ENCODE measurements around the gene HTATIP2.
"Not testable (repeated sequence)": the region's sequence is repeated elsewhere in the genome, so short reads cannot be mapped to it uniquely, and the experiment has no call there.

Gene HTATIP2

DNA sequence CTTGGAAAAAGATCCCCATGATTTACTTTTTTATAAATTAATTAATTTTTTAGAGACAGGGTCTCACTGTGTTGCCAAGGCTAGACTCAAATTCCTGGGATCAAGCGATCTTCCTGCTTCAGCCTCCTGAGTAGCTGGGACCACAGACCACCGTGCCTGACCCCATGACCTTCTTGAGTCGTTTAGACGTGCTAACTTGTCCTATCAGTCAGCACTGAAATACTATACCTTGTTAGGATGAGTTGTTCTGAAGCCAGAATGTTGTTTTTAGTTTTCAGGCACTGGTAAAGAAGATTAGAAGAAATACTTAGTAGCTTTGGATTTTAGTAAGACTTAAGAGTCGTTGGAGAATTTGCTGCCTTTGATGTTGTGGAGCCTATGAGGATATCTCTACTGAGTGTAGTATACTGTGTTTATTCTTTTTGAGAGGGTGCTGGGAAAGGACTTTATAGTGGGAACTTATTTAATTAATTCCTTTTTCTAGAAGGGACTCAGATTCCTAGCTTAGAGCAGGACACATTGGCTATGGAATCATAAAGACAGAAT, 8.6 kb downstream of the HTATIP2 start:
- DNase-seq = no peak

DNA sequence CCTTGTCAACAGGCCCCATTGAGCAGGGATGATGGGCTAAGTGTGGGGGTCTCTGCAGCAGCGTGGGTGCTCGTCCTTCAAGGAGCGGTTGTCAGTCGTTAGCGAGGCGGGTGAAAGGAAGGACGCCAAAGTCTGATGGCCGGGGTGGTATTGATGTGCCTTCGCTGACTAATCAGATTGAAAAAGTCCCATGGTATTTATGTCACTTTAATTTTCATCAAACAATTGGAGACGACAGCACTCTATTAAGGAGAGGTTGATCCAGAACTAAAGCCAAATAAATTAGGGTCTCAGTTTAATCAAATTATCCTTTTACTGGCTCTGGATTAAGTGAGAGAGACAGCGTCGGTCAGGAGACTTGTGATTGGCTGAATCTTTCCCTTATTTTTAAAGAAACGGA, 9.6 kb downstream of the HTATIP2 start:
- no peak for DNase-seq

DNA sequence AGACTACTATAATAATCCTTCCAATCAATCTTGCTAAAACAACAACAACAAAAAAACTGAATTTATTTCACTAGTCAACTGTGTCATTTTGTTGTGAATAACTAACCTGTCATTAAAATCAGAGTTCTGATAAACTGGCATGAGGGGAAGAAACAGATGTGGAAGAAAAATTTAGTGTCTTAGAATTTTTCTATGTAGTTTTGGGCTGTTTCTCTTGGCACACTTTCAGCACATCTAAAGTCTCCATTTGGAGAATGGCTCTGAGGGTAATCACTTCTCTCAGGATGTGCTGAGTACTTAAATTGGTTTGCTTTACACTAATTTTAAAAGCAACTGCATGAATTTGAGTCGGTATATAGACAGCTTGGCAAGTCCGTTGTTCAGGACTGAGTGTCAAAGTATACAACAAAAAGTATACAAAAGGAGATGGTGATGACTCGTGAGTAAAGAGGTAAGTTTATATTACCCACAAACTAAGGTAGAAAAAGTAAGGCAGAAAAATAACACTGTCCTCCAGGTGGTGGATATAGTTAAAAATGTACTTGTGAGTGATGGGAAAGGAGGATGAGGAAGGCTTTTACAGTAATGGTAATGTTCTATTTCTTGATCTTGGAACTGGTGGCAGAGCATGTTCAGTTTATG, 10.2 kb downstream of the HTATIP2 start:
- no peak for DNase-seq

DNA sequence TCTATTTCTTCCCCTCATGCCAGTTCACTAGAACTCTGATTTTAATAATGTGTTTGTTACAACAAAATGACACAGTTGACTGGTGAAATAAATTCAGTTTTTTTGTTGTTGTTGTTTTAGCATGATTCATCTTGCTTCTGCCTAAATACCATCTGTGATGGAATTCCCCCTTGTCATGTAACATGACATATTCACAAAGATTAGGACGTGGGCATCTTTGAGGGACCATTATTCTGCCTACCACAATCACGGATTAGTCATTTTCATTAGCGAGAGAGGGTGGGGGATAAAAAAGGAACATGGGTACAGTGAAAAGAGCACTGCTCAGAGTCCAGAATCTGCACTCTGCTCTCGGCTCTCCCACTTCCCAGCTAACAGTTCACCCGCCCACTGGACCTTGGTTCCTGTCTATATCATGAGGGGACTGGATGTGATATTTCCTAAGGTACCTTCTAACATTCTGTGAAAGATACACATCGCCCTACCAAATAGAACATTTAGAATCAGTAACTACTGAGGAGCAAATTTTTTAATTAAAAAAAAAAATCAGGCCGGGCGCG, 11.3 kb downstream of the HTATIP2 start:
- DNase-seq = no peak

DNA sequence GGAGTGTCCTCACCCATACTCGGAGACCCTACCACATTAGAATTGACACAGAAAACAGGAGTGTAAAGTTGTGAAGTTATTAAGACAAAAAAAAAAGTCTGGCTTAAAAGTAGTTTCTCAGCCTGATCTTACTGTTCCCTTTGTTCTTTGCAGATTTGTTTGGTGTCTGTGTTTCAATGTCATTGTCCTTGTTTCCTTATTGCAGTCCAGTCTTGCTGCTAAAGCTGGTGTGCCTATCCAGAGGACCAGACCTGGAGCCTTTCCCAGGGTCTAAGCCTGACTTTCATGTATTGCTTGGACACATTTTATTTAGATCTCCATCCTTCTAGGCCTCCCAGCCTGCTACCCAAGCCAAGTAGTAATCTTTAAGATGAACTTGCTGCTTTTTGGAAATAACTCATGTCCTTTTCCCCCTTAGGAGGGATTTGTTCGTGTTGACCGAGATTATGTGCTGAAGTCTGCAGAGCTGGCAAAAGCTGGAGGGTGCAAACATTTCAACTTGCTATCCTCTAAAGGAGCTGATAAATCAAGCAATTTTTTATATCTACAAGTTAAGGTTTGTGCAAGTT, 12.7 kb downstream of the HTATIP2 start:
- DNase-seq = no peak

DNA sequence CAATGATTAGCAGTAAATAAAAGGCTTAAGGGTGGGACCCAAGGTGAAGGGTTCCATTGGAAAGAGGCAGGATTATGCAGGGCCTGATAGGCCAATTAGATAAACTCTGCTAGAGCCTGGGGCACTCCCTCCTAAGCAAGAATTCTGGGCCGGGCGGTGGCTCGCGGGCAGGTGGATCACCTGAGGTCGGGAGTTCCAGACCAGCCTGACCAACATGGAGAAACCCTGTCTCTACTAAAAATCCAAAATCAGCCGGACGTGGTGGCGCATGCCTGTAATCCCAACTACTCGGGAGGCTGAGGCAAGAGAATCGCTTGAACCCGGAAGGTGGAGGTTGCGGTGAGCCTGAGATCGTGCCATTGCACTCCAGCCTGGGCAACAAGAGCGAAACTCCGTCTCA, 22.5 kb downstream of the HTATIP2 start:
- not testable (repeated sequence) for DNase-seq

DNA sequence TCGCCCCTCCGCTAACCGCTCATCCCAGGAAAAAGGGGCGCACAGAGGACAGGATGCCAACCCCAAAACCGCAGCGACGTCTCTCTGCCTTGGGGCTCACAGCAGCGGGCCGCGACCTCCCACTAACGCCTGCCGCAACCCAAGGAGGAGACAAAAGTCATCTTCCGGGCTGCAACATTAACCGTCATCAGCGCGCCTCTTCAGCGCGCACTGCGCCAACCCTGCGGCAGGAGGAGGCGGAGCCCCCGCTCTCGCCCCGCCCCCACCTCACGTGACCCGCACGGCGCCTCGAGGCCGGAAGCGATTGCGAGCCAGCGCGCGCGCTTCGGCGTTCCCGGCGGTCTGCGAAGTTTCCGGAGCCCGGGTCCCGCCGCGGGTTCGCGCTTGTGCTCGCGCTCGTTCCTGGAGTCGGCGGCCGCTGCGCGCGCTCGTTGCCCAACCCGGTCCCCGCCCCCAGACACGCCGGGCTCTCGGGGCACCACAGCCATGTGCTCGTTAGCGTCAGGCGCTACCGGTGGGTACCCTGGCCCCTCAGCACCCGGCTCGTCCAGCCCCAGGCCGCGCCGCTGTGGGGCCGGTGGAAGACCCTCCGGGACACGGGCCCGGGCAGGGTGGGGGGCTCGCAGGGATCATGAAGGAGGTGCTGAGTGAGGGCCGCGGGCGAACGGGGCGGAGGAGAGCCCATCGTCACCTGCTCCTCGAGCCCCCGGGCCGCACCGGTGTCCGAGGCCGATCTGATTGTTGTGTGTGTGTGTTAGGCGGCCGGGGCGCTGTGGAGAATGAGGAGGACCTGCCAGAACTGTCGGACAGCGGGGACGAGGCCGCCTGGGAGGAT, 24.0 kb downstream of the HTATIP2 start, which contains the start of gene PRMT3:
PRMT3 (plus strand) TSS at position 456 of the 835 bp plus-strand sequence; CDS start at position 487, 31 bp downstream.
- DNase-seq = peak; percentile 81

DNA sequence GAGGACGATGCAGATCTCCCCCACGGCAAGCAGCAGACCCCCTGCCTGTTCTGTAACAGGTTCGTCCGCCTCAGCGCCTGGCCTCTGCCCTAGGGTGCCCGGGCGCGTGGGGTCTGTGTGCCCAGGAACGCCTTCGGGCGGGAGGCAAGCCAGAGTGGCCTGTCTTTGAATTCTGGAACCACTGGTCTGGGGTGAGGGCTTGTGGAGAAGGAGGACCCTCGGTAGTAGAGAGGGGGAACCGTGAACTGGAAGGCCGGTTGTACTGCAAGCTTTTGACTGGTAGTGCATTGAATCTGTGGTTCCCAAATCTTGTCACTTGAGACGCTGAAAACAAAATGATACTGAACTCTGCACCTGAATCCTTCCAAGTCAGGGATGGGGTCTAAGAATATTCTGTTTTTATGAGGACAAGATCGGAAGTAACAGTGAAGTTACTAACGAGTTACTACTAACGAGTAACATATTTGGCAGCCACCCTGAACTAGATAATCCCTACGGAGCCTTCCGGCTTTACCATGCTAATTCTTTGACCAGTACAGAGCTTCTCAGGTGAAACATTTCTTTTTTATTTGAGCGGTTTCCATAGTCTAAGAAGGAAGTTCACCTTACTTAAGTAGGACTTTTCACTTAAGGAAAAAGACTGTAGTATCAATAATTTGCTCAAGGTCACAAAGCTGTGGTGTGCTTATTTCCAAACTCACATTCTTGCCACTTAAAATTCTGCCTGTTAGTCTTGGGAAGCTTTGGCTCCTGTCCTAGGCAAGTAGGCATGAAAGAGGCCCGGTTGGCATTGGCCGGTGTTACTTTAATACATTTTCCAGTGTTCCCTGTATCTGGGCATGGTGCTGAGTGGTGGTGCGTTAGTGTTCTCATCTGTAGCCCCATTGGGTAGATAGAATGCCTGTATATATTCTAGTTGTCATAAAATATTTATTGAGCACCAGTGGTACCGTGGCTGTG, 24.9 kb downstream of the HTATIP2 start:
- peak; percentile 18 for DNase-seq

DNA sequence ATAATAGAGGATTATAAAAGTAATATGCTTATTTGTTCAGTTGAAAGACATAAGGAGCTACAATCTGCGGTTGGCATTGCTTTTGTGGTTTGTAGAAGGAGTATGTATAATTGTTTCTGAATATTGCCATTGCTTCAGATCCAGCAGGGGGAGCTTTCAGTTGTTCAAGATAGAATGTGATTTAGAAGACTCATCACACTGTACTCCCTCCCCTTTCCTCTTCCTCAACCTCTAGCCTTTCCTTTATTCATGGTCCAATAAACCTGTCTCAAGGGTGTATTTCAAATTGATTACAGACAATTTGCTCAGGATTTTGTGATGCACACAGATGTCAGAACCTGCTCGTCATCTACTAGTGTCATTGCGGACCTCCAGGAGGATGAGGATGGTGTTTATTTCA, 33.8 kb downstream of the HTATIP2 start:
- DNase-seq = peak; percentile 35

DNA sequence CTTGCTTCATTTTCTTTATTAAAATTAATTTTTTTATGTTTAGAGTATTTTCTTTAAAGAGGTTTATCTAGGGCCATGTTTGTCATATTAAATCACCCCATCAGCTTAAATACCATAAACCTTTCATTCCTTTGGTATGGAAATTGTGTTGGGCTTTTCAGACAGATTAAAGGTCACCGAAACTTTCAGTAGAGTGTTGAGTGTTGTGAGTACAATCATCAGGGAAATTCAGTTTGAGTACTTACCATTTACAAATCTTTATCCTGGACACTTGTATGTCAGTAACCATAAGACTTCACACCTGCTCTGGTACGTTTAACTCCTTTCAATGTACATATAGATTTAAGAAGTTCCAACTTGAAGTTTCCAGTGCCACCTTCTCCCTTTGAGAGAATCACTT, 36.0 kb downstream of the HTATIP2 start:
- DNase-seq = no peak

DNA sequence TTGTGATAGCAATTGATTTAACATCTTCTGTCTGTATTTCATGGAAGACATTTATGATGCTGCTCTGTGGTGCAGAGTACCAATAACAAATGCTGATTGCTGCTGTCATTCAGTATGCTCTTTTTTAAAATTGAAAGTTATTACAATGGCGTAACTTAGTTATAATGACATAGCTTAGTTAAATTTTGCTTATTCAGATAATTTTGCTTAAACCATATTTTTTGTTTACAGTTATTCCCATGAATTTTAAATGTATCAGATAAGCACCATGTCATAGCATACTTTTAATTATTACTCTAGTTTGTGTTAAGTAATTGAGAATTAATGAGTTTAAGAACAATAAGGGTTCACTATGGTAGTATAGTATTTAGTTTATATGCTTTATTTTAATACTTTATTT, 39.5 kb downstream of the HTATIP2 start:
- DNase-seq = no peak

DNA sequence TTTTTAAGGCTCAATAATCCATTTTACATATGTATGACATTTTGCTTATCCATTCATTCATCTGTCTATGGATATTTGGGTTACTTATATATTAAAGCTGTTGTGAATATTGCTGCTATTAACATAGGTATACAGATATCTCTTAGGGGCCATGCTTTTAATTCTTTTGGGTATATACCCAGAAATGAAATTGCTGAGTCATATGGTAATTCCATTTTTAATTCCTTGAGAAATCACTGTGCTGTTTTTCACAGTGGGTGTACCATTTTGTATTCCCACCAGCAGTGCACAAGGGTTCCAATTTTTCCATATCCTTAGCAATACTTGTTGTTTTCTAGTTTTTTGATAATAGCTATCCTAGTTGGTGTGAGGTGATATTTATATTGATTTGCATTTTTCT, 43.0 kb downstream of the HTATIP2 start:
- DNase-seq = no peak

DNA sequence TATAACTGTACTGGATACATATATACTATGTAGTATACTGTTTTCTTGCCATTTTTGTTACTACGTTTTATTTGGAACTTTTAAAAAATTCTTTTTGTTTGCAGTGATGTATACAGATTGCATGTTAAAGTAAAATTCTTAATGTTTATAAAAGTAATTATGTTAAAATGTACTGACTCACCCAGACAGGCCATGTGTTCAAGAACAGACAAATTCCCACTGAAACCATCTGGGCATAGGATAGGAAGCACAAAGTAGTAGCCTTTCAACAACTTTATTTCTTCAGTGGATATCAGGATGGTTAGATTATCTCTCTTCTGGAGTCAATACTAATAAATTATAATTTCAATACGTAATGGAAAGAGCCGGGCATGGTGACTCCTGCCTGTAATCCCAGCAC, 43.8 kb downstream of the HTATIP2 start:
- DNase-seq = no peak

DNA sequence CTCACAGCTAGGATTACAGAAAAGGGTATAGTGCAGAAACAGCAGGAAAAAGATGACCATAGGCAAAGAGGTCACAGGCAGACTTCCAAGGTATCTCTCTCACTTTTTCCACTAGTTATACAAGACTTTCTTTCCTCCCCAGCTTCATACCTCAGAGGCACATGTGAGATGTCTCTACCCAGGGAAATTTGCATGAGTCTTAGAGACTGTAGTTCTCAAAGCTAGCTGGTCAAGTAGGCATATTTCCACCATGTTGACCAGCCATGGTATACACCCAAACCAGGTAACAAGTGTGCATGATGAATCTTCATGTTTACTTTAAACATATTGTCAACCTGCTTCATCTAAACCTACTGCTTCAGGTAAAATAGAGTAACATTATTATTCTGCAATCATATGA, 51.9 kb downstream of the HTATIP2 start:
- no peak for DNase-seq

DNA sequence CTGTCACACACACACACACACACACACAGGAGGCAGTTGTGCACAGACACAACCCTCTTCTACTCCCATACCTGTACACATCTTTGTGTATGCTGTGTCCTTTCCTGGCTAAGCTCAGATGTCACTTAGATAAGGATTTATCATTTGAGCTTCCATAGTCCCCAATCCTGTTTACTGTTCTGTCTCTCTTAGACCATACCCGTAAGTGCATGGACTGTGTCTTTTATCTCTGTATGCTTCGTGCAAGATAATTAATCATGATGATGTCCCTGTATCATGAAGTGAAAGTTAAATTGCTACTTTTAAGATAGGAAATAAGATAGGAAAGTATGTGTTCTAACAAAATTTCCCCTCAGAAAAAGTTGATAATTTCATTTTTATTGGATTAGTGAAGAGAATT, 54.3 kb downstream of the HTATIP2 start:
- DNase-seq = no peak

DNA sequence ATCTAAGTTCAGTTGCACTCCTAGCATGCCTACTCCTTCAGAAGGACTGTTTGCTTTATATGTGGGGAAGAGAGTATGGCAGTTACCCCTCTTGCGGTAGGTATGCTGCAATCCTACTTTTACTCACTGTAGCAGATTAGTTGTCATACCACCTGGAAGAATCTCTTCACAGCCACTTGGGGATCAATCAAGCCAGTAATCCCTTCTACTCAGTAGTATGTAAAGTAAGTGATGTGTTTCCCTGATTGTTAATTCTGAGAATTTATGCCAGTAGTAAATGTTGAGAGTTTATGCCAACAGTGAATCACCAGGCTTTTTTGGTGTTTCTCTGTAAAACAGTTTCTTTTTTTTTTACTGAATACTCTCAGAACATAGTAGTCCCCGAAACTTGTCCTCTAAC, 58.4 kb downstream of the HTATIP2 start:
- DNase-seq = no peak

DNA sequence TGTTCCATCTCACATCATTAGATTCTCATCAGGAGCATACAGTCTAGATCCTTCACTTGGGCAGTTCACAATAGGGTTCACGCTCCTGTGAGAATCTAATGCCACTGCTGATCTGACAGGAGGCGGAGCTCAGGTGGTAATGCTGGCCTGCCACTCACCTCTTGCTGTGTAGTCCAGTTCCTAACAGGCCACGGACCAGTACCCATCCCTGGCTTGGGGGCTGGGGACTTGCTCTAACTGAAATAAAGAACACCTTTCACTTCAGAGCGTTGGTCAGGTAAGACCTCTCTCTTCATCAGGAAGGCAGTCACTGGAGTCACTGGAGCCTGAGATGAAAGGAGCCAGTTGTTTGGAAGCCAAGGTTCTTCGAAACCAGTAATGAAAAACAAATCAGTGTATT, 65.7 kb downstream of the HTATIP2 start:
- DNase-seq = no peak

Measured in NCI-H510A treated with DMSO at 0.1 percent for 48 hours (cell line).